Activated gamma-delta T cell treated with Interleukin-2 at 50 U/mL for 16 hours (primary cell): ENCODE measurements around the gene KCNQ4.
A peak's percentile ranks its signal among the peaks of the same experiment; 100 is the strongest.

Experiments used
- DNase-seq: peaks from one replicate; pipeline ENCODE4 v3.0.0-alpha.2; 2020

The KCNQ4 gene

DNA sequence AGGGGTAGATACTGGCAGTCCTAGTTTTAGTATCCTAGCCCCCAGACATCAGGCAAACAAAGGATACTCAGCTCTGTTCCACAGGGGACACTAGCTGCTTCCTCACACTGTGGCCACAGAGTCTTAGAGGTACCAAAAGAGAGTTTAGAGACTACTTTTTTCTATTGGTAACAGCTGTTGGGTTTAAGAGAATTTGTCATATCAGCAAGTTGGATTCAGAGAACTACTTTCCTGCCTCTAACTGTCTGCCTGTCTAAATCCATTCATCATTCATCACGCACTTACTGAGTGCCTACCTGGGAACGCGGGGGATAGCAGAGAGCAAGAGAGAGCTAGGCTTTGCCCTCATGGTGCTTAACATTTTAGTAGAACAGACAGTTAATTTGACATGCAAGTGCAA, 27.1 kb upstream of the KCNQ4 start:
- DNase-seq: no peak

DNA sequence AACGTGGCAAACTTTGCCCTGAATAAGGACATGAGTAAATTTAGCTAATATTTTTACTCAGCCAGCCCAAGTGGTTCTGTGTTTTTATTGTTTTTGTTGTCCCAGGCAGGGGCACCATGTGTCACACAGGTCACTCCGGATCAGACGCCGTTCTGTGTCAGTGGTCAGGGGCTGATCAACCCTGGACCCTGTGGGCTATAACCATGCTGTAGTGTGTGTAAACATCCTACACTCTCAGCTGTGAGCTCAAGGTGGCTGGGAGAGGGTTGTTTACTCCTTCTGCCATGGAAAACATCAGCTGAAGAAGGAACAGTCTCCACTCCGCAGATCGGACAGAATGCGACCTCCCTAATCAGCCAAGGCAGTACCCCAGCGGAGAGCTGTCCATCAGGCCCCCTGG, 26.5 kb upstream of the KCNQ4 start:
- DNase-seq: no peak

DNA sequence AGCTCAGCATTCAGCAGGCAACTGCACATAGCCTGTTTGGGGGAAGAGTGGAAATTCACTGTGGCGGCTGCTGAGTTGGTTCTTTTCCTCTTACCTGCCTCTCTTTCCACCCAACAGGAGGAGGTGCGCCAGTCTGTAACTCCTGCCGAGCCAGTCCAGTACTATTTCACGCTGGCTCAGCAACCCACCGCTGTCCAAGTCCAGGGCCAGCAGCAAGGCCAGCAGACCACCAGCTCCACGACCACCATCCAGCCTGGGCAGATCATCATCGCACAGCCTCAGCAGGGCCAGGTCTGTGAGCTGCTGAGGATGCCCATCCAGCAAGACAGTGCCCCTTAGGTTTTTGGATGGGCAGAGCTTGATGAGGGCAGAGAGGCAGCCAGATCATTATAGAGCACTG, 25.6 kb upstream of the KCNQ4 start:
- no peak for DNase-seq

DNA sequence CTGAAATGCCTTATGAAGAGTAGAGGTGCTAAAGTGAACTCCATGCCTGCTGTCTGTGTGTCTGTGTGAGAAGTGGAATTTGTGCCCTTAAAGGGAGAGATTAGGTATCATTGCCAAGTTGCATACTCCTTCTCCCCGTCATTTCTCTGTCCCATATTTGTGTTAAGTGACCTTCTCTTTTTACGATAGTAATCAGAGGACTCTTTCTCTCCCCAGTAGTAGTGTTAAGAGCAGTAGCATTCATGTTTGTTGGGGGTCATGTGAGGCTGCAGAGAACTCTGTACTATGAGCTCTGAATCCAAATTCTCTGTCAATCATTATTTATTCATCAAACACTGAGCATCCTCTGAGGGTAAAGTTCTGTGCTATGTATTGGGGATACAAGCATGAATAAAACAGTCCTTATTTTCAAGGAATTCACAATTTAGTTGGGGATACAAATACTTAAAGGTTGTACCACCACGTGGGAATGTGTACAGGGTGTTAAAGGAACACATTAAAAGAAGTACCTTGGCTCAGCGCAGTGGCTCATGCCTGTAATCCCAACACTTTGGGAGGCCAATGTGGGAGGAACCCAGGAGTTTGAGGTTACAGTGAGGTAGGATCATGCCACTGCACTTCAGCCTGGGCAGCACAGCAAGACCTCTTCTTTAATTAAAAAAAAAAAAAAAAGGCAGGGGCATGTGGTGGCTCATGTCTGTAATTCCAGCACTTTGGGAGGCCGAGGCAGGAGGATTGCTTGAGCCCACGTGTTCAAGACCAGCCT, 24.8 kb upstream of the KCNQ4 start:
- no peak for DNase-seq

GRCh38 chr1:40760984-40761383, 22.6 kb upstream of the KCNQ4 start:
- no peak for DNase-seq

DNA sequence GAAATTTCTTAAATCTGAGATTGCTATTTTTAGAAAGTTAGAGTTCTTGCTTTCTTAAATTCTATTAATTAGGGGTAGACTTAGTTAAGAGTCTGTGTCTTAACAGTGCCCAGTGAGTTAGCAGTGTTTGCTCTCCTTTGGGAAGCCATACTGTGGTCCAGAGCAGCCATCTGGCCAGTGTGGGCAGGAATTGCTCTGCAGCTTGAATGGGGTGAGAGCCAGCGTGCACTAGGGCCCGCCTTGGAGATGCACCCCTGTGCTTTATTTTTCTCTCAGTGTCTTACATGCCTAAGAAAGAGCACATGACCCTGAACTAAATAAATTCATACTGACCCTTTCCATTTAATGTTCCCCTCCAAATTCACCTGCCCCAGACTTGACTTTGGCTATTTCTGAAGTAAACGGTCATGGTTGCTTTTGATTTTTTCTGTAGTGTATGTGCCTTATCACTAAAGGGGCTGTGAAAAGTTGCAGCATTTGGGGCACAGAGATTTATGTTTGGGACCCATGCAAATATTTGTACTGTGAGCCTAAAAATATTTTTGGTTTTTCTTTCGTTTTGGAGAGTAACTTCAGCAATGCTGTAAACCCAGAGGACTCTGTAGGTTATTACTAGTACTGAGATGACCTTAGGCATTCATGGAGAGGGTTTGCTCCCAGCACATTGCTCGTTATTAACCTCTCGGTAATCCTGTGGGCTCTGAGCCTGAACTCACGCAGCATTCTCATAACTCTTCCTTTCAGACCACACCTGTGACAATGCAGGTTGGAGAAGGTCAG, 21.3 kb upstream of the KCNQ4 start:
- DNase-seq: no peak

- no peak for DNase-seq
These were observed 19.6 kb upstream of the KCNQ4 start for GRCh38 chr1:40763742-40764532.

GRCh38 chr1:40764981-40765380, 18.6 kb upstream of the KCNQ4 start:
- no peak for DNase-seq

GRCh38 chr1:40766017-40766416, 17.6 kb upstream of the KCNQ4 start:
- no peak for DNase-seq

GRCh38 chr1:40766560-40766959, 17.0 kb upstream of the KCNQ4 start:
- no peak for DNase-seq

DNA sequence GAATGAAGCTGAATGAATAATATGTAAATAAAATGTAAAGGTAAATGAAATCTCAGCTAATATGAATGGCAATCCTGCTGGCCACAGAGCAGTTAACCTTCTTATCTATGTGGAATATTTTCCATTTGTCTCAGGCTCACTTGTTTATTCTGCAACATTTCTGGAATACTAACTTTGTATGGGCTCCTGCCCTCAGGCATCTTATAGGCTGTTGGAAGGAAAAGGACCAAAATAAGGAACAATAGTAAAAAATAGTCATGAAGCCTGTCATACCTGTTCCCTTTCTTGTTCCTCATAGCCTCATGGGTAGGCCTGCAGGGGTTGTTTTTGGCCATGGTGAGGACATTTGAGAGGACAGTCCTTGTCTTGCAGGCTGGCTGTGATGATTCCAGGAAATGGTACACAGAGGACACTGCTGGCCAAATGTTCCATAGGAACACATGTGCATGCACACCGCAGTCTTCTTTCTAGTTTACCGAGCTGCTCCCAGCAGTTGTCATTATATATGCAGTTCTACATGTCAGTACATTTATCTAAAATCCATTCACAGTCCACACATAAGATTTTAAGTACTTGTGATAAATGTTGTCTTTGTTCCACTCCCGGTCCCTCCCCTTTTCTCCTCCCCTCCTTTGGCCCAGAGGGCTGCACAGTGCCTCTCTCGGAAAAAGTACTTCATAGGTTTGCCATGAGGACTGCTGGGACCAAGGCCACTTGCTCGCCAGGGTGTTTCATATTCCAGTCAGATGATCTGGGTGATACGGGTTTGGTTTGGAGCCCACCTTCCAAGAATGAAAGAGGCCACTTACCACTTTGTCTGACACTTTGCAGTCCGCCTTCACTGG, 15.2 kb upstream of the KCNQ4 start:
- no peak for DNase-seq

- no peak for DNase-seq
These were observed 13.8 kb upstream of the KCNQ4 start for GRCh38 chr1:40769815-40770214.

- no peak for DNase-seq
These were observed 13.1 kb upstream of the KCNQ4 start for GRCh38 chr1:40770296-40771070.

DNA sequence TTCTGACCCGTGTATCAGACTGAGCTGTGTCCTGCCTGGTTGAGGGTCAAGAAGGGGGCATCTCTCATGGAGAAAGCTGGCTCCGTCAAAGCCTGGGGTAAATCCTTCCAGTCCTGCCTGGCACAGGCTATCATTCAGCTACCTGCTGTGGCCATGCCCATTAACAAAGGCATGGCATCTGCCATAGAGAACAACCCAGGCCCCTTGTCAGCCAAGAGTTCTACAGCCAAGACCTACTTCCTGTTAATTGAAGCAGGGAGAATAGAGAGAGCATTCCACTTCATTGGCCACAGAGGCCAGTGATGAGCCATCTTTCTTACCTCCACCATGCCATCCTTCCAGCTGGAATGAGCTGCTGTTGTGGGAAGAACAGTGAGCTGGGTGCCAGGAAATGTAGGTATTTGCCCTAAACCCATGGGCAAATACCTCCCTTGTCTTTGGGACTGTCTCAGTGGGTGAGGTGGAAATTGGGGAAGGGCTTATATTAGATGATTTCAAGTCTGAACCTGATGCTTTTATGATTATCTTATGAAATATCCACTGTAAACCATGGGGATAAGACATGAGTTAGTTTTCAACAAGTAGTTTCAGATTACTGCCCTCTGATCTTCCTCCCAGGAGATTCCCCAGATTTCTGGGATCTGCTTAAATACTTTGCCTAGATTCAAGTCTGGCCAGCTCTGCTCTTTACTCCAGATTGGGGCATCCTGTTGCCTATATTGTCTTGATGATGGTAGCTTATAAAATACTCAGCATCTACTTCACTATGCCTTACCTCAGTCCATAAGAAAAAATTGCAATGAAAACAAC, 11.2 kb upstream of the KCNQ4 start:
- no peak for DNase-seq

DNA sequence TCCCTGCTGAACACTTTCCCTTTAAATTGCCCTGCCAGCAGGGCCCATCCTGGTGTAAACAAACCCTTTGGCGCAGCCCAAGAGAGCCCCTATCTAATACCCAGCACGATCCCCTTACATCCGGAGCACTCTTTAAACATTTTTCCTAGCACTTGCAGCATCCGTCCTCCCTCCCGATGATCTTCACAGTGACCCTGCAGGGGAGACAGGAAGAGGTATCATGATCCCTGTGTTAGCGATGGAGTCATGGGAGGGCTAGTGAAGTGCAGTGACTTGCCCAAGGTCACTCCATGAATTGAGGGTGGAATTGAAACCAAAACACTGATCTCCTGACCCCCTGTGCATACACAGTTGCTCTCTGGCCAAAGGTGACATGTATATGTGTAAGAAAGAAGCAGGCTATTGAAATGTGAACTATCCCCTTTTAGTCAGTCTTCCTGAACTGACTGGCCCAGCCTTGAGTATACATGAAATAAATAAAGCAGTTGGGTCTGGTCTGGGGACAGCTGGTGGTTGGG, 9.8 kb upstream of the KCNQ4 start:
- no peak for DNase-seq

GRCh38 chr1:40774266-40774998, 9.2 kb upstream of the KCNQ4 start:
- DNase-seq: peak; percentile 66

DNA sequence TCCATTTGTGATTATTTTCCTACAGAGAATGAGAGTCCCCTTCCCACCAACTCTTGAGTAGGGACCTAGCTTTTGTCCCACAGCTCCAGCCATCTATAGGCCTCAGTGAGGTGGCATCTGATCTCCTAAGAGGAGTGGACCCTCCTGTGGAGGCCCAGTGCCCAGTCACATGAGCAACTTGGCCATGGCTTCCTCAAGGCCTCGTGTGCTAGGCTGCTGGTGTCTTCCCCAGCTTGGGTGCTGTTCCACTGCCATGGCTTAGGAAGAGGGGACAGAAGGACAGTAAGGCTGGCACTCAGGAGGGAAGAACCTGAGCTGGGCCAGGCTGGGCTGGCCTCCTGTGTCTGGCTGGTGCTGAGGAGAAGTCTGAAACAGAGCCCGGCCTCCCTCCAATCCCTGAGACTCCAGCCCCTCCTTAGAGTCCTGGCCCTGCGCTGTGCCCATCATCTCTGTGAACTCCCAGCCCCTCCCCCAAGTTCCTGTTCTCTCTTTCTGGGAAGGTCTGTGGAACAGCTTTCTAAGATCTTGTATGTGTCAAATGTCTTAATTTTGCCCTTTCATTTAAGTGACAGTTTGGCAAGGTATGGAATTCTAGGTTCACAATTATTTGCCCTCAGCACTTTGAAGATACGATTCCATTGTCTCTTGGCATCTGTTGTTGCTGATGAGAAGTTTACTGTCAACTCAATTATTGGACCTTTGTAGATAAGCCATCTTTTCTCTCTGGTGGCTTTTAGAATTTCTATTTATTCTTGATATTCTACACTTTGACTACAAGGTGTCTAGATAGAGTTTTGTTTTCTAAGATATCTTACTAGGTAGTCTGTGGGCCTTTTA, 7.1 kb upstream of the KCNQ4 start:
- no peak for DNase-seq

DNA sequence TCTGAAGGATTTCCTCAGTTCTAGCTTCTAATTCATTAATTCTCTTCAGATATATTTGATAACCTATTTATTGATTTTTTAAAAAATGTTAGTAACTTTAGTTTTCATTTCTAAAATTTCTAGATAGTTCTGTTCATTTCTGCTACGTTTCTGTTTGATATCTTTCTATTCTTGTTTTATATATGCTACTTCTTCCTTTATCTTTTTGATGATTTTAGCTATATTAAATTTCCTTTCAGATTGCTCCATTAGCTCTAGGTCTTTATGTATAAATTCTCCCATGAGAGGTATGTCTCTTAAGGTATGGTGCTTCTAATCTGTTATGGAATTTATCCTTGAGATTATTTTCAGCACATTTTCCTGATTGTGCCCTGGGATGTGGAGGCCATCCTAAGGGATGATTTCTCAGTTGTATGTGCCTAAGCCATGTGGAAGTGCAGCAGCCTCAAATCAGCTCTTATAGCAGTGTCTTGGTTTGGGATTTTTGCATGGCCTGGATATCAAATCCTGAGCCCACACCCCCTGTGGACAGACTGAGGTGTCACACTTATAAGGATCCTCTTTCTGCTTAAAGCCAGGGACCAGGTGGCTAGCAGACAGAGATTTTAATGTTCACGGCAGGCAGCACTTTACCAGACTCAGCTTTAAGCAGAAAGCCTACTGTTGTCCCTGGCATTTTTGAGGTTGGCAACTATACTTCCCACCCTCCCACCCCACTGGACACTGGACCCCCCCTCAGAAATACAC, 6.2 kb upstream of the KCNQ4 start:
- DNase-seq: no peak
